T-helper 17 cell (primary cell): ENCODE measurements around the gene PDZRN4. TPM values are rescaled to one million over a fixed set of nuclear protein-coding genes. Genes with fewer than 3 reads are reported as not detected.
"Not testable (repeated sequence)": the region's sequence is repeated elsewhere in the genome, so short reads cannot be mapped to it uniquely, and the experiment has no call there.

Experiments used
- ATAC-seq: fragments of 150-1000 bp; cut with Tn5 transposase; 2 replicates; pipeline ENCODE4 v1.10.0; 2021; ENCODE audit warnings: mild to moderate bottlenecking, moderate library complexity
- DNase-seq, 3 donors: peaks; one replicate each; pipeline versions ENCODE4 v3.0.0 to v3.0.0-alpha.2; 2020 to 2021
- H3K9me3 ChIP-seq: one replicate; pipeline ENCODE4 v1.7.0; 2013; ENCODE audit warnings: low read length, mild to moderate bottlenecking; ENCODE audit not compliant: control insufficient read depth, poor library complexity, severe bottlenecking
- H3K27ac Mint-ChIP-seq: one replicate; pipeline ENCODE4 v1.8.0; 2022; ENCODE audit warnings: mild to moderate bottlenecking, moderate library complexity, mixed read lengths
- H3K27me3 Mint-ChIP-seq: one replicate; pipeline ENCODE4 v1.8.0; 2022; ENCODE audit warnings: mixed read lengths
- H3K36me3 Mint-ChIP-seq: one replicate; pipeline ENCODE4 v1.8.0; 2022; ENCODE audit warnings: low read depth, mixed read lengths
- H3K4me1 Mint-ChIP-seq: one replicate; pipeline ENCODE4 v1.8.0; 2022; ENCODE audit warnings: mild to moderate bottlenecking, mixed read lengths
- H3K4me3 Mint-ChIP-seq: one replicate; pipeline ENCODE4 v1.8.0; 2022; ENCODE audit warnings: mild to moderate bottlenecking, moderate library complexity, mixed read lengths
- total RNA-seq, 4 donors: library from RNA in 2 of 4; stranded (reverse) in 2 of 4; gene quantifications; one replicate each; pipeline ENCODE4 v1.2.3 and lab custom pipeline; 2022 to 2026

Gene PDZRN4
- total RNA-seq, 2 donors from 2014 or later: not detected

- no peak overlapping the region for H3K27ac Mint-ChIP-seq
- H3K4me3 Mint-ChIP-seq: no peak overlapping the region
- ATAC-seq (no peak), DNase-seq (no peak)
- H3K9me3 ChIP-seq: no peaks in the 10 kb centered on the region
- H3K36me3 Mint-ChIP-seq: no peaks in the 10 kb centered on the region
- no peaks in the 10 kb centered on the region for H3K4me1 Mint-ChIP-seq
- H3K27me3 Mint-ChIP-seq: no peaks in the 10 kb centered on the region
These were observed 122.2 kb downstream of the PDZRN4 start for GRCh38 chr12:41310367-41310766.

- Mint-ChIP-seq H3K4me1 (no peaks in the 10 kb centered on the region), H3K27ac (no peak overlapping the region), H3K27me3 (no peaks in the 10 kb centered on the region), H3K36me3 (no peaks in the 10 kb centered on the region), H3K4me3 (no peak overlapping the region)
- ATAC-seq: no peak
- no peak for DNase-seq
- H3K9me3 ChIP-seq: no peaks in the 10 kb centered on the region
These were observed 123.8 kb downstream of the PDZRN4 start for GRCh38 chr12:41311883-41312282.

DNA sequence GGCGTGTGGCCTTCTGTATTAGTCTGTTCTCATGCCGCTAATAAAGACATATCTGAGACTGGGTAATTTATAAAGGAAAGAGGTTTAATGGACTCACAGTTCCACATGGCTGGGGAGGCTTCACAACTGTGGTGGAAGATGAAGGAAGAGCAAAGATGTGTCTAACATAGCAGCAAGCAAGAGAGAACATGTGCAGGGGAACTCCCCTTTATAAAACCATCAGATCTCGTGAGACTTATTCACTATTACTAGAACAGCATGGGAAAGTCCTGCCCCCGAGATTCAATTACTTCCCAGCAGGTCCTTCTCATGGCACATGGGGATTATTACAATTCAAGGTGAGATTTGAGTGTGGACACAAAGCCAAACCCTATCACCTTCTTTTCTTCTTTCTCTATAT is 124.3 kb downstream of the PDZRN4 start:
- not testable (repeated sequence) for H3K9me3 ChIP-seq, ATAC-seq, DNase-seq, H3K27ac Mint-ChIP-seq, H3K4me1 Mint-ChIP-seq, H3K27me3 Mint-ChIP-seq, H3K36me3 Mint-ChIP-seq, H3K4me3 Mint-ChIP-seq

- no peaks in the 10 kb centered on the region for H3K36me3 Mint-ChIP-seq
- ATAC-seq: no peak
- H3K4me3 Mint-ChIP-seq: no peak overlapping the region
- no peak overlapping the region for H3K27ac Mint-ChIP-seq
- no peak for DNase-seq
- H3K9me3 ChIP-seq: no peaks in the 10 kb centered on the region
- H3K4me1 Mint-ChIP-seq: no peaks in the 10 kb centered on the region
- peaks cover 6% of the 10 kb centered on the region for H3K27me3 Mint-ChIP-seq
These were observed 137.2 kb downstream of the PDZRN4 start for GRCh38 chr12:41325336-41325735.

DNA sequence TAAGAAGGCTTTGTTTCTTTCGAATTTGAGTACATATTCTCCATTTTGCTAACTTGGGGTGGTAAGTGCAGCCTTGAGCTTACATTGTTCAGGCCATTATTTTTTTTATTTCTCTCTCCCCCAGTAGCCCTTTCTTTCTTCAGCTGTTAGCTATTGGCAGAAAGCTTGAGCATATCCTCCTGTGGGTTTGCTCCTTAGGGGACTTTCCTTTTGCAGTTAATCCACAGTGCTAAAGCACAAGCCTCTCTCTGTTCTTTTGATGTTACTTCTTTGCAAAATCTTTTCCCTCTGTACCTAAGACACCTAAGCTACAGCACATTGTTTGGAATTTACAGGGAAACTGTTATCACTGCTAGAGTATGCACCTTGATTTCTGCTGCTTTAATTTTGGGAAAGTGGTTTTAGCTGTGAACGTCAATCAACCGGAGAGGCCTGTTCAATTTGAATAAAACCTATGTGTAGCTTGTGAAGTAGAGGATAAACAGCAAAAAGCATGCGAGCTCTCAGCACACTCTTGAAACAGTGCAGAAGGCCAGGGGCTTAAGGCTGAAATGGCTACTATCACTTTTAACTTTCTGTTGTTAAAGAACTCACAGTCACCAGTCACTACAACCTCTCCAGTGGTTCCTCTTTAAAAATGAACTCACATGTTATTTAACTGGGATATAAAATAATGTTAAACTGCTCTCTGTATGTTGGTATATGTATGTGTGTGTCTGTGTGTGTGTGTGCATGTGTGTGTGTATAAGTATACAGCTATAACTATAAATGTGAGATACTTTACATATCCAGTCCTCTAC is 139.2 kb downstream of the PDZRN4 start:
- ATAC-seq (no peak), DNase-seq (no peak)
- Mint-ChIP-seq H3K4me3 (no peak overlapping the region), H3K36me3 (no peaks in the 10 kb centered on the region), H3K4me1 (no peaks in the 10 kb centered on the region), H3K27ac (no peak overlapping the region), H3K27me3 (peaks cover 5% of the 10 kb centered on the region)
- no peaks in the 10 kb centered on the region for H3K9me3 ChIP-seq

GRCh38 chr12:41333974-41334373 is 145.9 kb downstream of the PDZRN4 start:
- ATAC-seq (no peak), DNase-seq (no peak)
- peaks cover 5% of the 10 kb centered on the region for H3K27me3 Mint-ChIP-seq
- H3K36me3 Mint-ChIP-seq: no peaks in the 10 kb centered on the region
- no peak overlapping the region for H3K4me3 Mint-ChIP-seq
- H3K27ac Mint-ChIP-seq: no peak overlapping the region
- no peaks in the 10 kb centered on the region for H3K4me1 Mint-ChIP-seq
- no peaks in the 10 kb centered on the region for H3K9me3 ChIP-seq

GRCh38 chr12:41334390-41334789 is 146.3 kb downstream of the PDZRN4 start:
- H3K36me3 Mint-ChIP-seq: no peaks in the 10 kb centered on the region
- ATAC-seq (no peak), DNase-seq (no peak)
- no peaks in the 10 kb centered on the region for H3K4me1 Mint-ChIP-seq
- no peaks in the 10 kb centered on the region for H3K9me3 ChIP-seq
- no peak overlapping the region for H3K4me3 Mint-ChIP-seq
- peaks cover 5% of the 10 kb centered on the region for H3K27me3 Mint-ChIP-seq
- no peak overlapping the region for H3K27ac Mint-ChIP-seq

DNA sequence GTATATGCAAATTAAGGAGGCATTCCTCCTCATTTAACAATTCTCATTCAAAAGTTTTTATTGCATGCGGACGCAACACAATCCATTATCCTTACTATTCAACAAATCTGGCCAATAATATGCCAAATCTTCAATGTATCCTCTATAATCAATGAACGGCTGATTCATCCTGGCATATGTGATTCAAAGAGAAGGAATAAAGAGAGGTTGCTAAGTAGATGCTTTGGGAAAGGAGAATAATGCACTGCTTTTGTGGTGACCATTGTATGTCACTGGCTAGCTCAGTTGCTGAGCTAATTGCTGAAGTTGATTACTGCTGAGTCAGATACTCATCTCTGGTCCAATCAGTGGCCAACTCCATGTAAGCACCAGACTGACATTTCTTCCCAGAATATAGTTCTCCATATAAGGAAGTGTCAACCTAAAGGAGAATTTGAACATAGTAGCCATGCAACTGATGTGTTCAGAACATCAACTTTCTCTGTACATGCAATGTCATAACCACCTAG is 148.0 kb downstream of the PDZRN4 start:
- H3K27me3 Mint-ChIP-seq: peaks cover 5% of the 10 kb centered on the region
- H3K4me3 Mint-ChIP-seq: no peak overlapping the region
- DNase-seq: no peak
- H3K9me3 ChIP-seq: no peaks in the 10 kb centered on the region
- no peak for ATAC-seq
- no peak overlapping the region for H3K27ac Mint-ChIP-seq
- no peaks in the 10 kb centered on the region for H3K4me1 Mint-ChIP-seq
- no peaks in the 10 kb centered on the region for H3K36me3 Mint-ChIP-seq

- DNase-seq: no peak
- Mint-ChIP-seq H3K4me3 (no peak overlapping the region), H3K27ac (no peak overlapping the region), H3K4me1 (no peaks in the 10 kb centered on the region), H3K36me3 (no peaks in the 10 kb centered on the region), H3K27me3 (peaks cover 5% of the 10 kb centered on the region)
- no peaks in the 10 kb centered on the region for H3K9me3 ChIP-seq
- ATAC-seq: no peak
These were observed 151.7 kb downstream of the PDZRN4 start for GRCh38 chr12:41339784-41340183.

- no peaks in the 10 kb centered on the region for H3K36me3 Mint-ChIP-seq
- no peak overlapping the region for H3K27ac Mint-ChIP-seq
- ATAC-seq: no peak
- DNase-seq: no peak
- no peak overlapping the region for H3K4me3 Mint-ChIP-seq
- no peaks in the 10 kb centered on the region for H3K9me3 ChIP-seq
- H3K27me3 Mint-ChIP-seq: no peaks in the 10 kb centered on the region
- no peaks in the 10 kb centered on the region for H3K4me1 Mint-ChIP-seq
These were observed 156.8 kb downstream of the PDZRN4 start for GRCh38 chr12:41344776-41345470.

GRCh38 chr12:41348198-41348597 is 160.1 kb downstream of the PDZRN4 start:
- H3K36me3 Mint-ChIP-seq: no peaks in the 10 kb centered on the region
- ATAC-seq: no peak
- no peak for DNase-seq
- H3K4me3 Mint-ChIP-seq: no peak overlapping the region
- H3K9me3 ChIP-seq: no peaks in the 10 kb centered on the region
- H3K27ac Mint-ChIP-seq: no peak overlapping the region
- no peaks in the 10 kb centered on the region for H3K4me1 Mint-ChIP-seq
- H3K27me3 Mint-ChIP-seq: no peaks in the 10 kb centered on the region

GRCh38 chr12:41356181-41356580 is 168.1 kb downstream of the PDZRN4 start:
- H3K27me3 Mint-ChIP-seq: no peaks in the 10 kb centered on the region
- DNase-seq: no peak
- H3K9me3 ChIP-seq: no peaks in the 10 kb centered on the region
- H3K36me3 Mint-ChIP-seq: no peaks in the 10 kb centered on the region
- H3K4me1 Mint-ChIP-seq: no peaks in the 10 kb centered on the region
- no peak overlapping the region for H3K27ac Mint-ChIP-seq
- H3K4me3 Mint-ChIP-seq: no peak overlapping the region
- ATAC-seq: no peak

- Mint-ChIP-seq H3K4me1 (no peaks in the 10 kb centered on the region), H3K27ac (no peak overlapping the region), H3K27me3 (no peaks in the 10 kb centered on the region), H3K4me3 (no peak overlapping the region), H3K36me3 (no peaks in the 10 kb centered on the region)
- H3K9me3 ChIP-seq: no peaks in the 10 kb centered on the region
- DNase-seq (no peak), ATAC-seq (no peak)
These were observed 173.6 kb downstream of the PDZRN4 start for GRCh38 chr12:41361738-41362137.

DNA sequence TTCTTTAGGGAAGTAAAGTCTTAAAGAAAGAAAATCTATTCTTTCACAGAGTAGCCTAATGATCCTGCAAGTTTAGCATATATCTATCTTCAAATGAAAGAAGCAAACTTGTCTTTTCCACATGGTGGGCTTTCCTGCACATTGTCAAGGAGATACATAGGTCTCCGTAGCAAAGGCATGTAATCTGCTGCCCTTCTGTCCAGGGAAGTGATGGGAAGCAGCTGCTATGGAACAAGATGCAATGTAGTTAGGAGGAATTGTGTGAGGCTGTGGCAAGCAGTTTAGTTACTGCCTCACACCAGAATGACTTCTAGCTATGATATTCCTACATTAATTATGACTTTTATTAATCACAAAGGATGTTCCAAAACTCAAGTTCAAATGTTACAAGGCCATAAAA is 174.4 kb downstream of the PDZRN4 start:
- ATAC-seq: no peak
- Mint-ChIP-seq H3K27me3 (no peaks in the 10 kb centered on the region), H3K27ac (no peak overlapping the region), H3K4me1 (no peaks in the 10 kb centered on the region), H3K4me3 (no peak overlapping the region), H3K36me3 (no peaks in the 10 kb centered on the region)
- no peak for DNase-seq
- H3K9me3 ChIP-seq: no peaks in the 10 kb centered on the region
